ENCODE measurements around the gene DDX17. TPM values are rescaled to one million over a fixed set of nuclear protein-coding genes. Genes with fewer than 3 reads are reported as not detected.

DDX17 gene
- total RNA-seq, 1 experiment from 2014 or later, result 234 TPM

- POLR2A ChIA-PET, result no interaction called here
- intact Hi-C loops (cut with micrococcal nuclease), result no loop called here
- peaks cover 4 to 5% of the 10 kb centered on the region in 2 experiments for H3K4me1 ChIP-seq (ENCODE audit: control insufficient read depth in 1 of 2, insufficient read depth in 2 of 2, low read length in 2 of 2)
- no peak overlapping the region for H3K27ac ChIP-seq (ENCODE audit: low read depth, low read length)
- H3K9ac ChIP-seq (ENCODE audit: low read length), result no peak overlapping the region
- no peaks in the 10 kb centered on the region for H3K36me3 ChIP-seq (ENCODE audit: control insufficient read depth in 1 of 2, insufficient read depth in 2 of 2, low read length in 2 of 2)
- ATAC-seq, result no peak
- no peaks in the 10 kb centered on the region for H3K9me3 ChIP-seq (ENCODE audit: control insufficient read depth in 1 of 2, insufficient read depth in 1 of 2, low read depth in 1 of 2, low read length in 2 of 2)
- H2AFZ ChIP-seq (ENCODE audit: low read depth, low read length, poor library complexity, severe bottlenecking), result no peak overlapping the region
- no peak for TF ChIP-seq POLR2A (IDR thresholded peaks at IDR 0.05; ENCODE audit: borderline replicate concordance, extremely low read depth, insufficient read depth, insufficient read length)
- TF ChIP-seq YY1 (IDR thresholded peaks at IDR 0.05; ENCODE audit: extremely low read depth, insufficient replicate concordance, low read depth, low read length), result no peak
- no peak for TF ChIP-seq ELF1 (IDR thresholded peaks at IDR 0.05; ENCODE audit: borderline replicate concordance, low read depth)
- CTCF ChIA-PET, result no interaction called here
- H3K27me3 ChIP-seq (ENCODE audit: insufficient read depth, low read length), result no peaks in the 10 kb centered on the region
- no peaks in the 10 kb centered on the region for H3K79me2 ChIP-seq (ENCODE audit: insufficient read depth, low read length)
- DNase-seq (ENCODE audit: low read depth, low spot score), result no peak
- no peaks in the 10 kb centered on the region for H3K9me2 ChIP-seq (ENCODE audit: insufficient read depth)
- H3K4me3 ChIP-seq (replicated peaks in 1 of 2; ENCODE audit: low read depth in 1 of 2, low read length in 2 of 2), result no peak overlapping the region
- BruUV-seq (replicated peaks), result no TSS peak
- H4K20me1 ChIP-seq (ENCODE audit: insufficient read depth), result no peaks in the 10 kb centered on the region
- RAD21 ChIA-PET (ENCODE audit: low non-redundant PET in 1 of 2, low total read pairs in 2 of 2, uncharacterized antibody in 2 of 2, unreplicated experiment in 2 of 2), result no interaction called here
- H3K4me2 ChIP-seq (ENCODE audit: low read length), result no peak overlapping the region
Measured at GRCh38 chr22:38451404-38451803, 54.7 kb downstream of the DDX17 start.

GRCh38 chr22:38450234-38450797 lies 55.8 kb downstream of the DDX17 start:
- H3K4me1 ChIP-seq (ENCODE audit: control insufficient read depth in 1 of 2, insufficient read depth in 2 of 2, low read length in 2 of 2), result no peaks in the 10 kb centered on the region
- H3K9me2 ChIP-seq (ENCODE audit: insufficient read depth), result no peaks in the 10 kb centered on the region
- intact Hi-C loops (cut with micrococcal nuclease), result no loop called here
- TF ChIP-seq RAD21 (IDR thresholded peaks at IDR 0.05; ENCODE audit: low read depth), result no peak
- TF ChIP-seq EZH2 (IDR thresholded peaks at IDR 0.05), result no peak
- TF ChIP-seq, protein P1, sequence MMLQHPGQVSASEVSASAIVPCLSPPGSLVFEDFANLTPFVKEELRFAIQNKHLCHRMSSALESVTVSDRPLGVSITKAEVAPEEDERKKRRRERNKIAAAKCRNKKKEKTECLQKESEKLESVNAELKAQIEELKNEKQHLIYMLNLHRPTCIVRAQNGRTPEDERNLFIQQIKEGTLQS (IDR thresholded peaks at IDR 0.05), result no peak
- TF ChIP-seq ZNF274 (IDR thresholded peaks at IDR 0.05; ENCODE audit: low read depth, low read length), result no peak
- TF ChIP-seq JUND (IDR thresholded peaks at IDR 0.05), result no peak
- no peak for TF ChIP-seq POLR2AphosphoS5 (IDR thresholded peaks at IDR 0.05; ENCODE audit: low read depth, low read length)
- TF ChIP-seq SP1 (IDR thresholded peaks at IDR 0.05; ENCODE audit: low read depth), result no peak
- no peak for TF ChIP-seq SRF (IDR thresholded peaks at IDR 0.05; ENCODE audit: low read depth)
- TF ChIP-seq MAX (IDR thresholded peaks at IDR 0.05), result no peak
- TF ChIP-seq ELF1 (IDR thresholded peaks at IDR 0.05; ENCODE audit: borderline replicate concordance, low read depth), result no peak
- TF ChIP-seq ZFX (IDR thresholded peaks at IDR 0.05), result no peak
- no peak for TF ChIP-seq EZH2phosphoT487 (IDR thresholded peaks at IDR 0.05; ENCODE audit: borderline replicate concordance)
- no peak for TF ChIP-seq CEBPB (IDR thresholded peaks at IDR 0.05; ENCODE audit: low read depth)
- TF ChIP-seq, protein P2, sequence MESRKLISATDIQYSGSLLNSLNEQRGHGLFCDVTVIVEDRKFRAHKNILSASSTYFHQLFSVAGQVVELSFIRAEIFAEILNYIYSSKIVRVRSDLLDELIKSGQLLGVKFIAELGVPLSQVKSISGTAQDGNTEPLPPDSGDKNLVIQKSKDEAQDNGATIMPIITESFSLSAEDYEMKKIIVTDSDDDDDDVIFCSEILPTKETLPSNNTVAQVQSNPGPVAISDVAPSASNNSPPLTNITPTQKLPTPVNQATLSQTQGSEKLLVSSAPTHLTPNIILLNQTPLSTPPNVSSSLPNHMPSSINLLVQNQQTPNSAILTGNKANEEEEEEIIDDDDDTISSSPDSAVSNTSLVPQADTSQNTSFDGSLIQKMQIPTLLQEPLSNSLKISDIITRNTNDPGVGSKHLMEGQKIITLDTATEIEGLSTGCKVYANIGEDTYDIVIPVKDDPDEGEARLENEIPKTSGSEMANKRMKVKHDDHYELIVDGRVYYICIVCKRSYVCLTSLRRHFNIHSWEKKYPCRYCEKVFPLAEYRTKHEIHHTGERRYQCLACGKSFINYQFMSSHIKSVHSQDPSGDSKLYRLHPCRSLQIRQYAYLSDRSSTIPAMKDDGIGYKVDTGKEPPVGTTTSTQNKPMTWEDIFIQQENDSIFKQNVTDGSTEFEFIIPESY (IDR thresholded peaks at IDR 0.05; ENCODE audit: extremely low read depth, insufficient replicate concordance, low read length), result no peak
- TF ChIP-seq EGR1 (IDR thresholded peaks at IDR 0.05; ENCODE audit: low read depth), result no peak
- TF ChIP-seq CTCF (IDR thresholded peaks at IDR 0.05 in 2 of 3, conservative IDR thresholded peaks at IDR 0.05 in 1 of 3; ENCODE audit: borderline replicate concordance in 1 of 3, insufficient read depth in 1 of 3, low read depth in 2 of 3, low read length in 2 of 3), result no peak
- no peak for TF ChIP-seq CBX3 (IDR thresholded peaks at IDR 0.05; ENCODE audit: low read depth)
- no peak overlapping the region for H2AFZ ChIP-seq (ENCODE audit: low read depth, low read length, poor library complexity, severe bottlenecking)
- H3K27me3 ChIP-seq (ENCODE audit: insufficient read depth, low read length), result no peaks in the 10 kb centered on the region
- no TSS peak for BruUV-seq (replicated peaks)
- ATAC-seq, result no peak
- ChIA-PET CTCF (no interaction called here), RAD21 (ENCODE audit: low non-redundant PET in 1 of 2, low total read pairs in 2 of 2, uncharacterized antibody in 2 of 2, unreplicated experiment in 2 of 2) (no interaction called here), POLR2A (no interaction called here)
- H3K4me3 ChIP-seq (replicated peaks in 1 of 2; ENCODE audit: low read depth in 1 of 2, low read length in 2 of 2), result no peak overlapping the region
- H3K36me3 ChIP-seq (ENCODE audit: control insufficient read depth in 1 of 2, insufficient read depth in 2 of 2, low read length in 2 of 2), result no peaks in the 10 kb centered on the region
- no peak for DNase-seq (ENCODE audit: low read depth, low spot score)
- no peaks in the 10 kb centered on the region for H3K79me2 ChIP-seq (ENCODE audit: insufficient read depth, low read length)
- no peak overlapping the region for H3K9ac ChIP-seq (ENCODE audit: low read length)
- H4K20me1 ChIP-seq (ENCODE audit: insufficient read depth), result no peaks in the 10 kb centered on the region
- H3K4me2 ChIP-seq (ENCODE audit: low read length), result no peak overlapping the region
- no peaks in the 10 kb centered on the region for H3K9me3 ChIP-seq (ENCODE audit: control insufficient read depth in 1 of 2, insufficient read depth in 1 of 2, low read depth in 1 of 2, low read length in 2 of 2)
- no peak overlapping the region for H3K27ac ChIP-seq (ENCODE audit: low read depth, low read length)

Measured in HCT116 (cell line).